SK-N-MC (cell line): ENCODE measurements around the gene CTBP2.

Source experiments
- EZH2 ChIP-seq: fragments of 200-600 bp; sonication (generic); IDR thresholded peaks from one replicate; pipeline ENCODE4 v1.6.1; 2017; ENCODE audit warnings: antibody characterized with exemption
- POLR2AphosphoS5 ChIP-seq: IDR thresholded peaks from 2 replicates; pipeline ENCODE4 v1.6.1; 2012; ENCODE audit warnings: mild to moderate bottlenecking, low read depth, low read length, borderline replicate concordance

GRCh38 chr10:124942317-124943169, 217.8 kb downstream of the CTBP2 start:
- TF ChIP-seq EZH2 (no peak), POLR2AphosphoS5 (no peak)
